Hindlimb muscle (tissue), 1 donor: Measurements from ENCODE around the gene DPP6. TPM values are rescaled to one million over a fixed set of nuclear protein-coding genes. Genes with fewer than 3 reads are reported as not detected.

Experiments used
- DNase-seq: peaks from one replicate; pipeline ENCODE4 v3.0.0-alpha.2; 2013
- polyA plus RNA-seq: library from polyadenylated mRNA; unstranded; fragments of 120-200 nt; gene quantifications from one replicate; pipeline ENCODE4 v1.2.1, GENCODE V29; 2013; ENCODE audit not compliant: insufficient read length

The DPP6 gene
- polyA plus RNA-seq, 1 donor, result 2.0 TPM

DNA sequence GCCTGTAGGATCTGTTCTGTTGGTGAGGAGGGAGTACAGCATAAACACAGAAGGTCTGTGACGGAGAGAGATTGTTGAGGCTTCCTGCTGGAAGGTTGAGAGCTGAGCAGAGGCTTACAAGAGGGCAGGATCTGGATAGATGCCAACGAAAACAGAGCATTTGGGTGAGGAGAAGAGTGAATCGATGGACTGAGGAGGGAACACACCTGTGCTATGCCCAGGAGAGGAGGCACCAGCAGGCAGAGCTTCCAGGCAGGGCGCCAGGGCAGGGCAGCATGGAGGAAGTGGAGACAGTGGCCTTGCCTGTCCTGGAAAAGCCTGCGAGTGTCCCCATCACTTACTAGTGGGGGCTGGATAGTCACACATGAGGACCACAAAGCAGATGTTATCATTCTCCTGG is 667.8 kb downstream of the DPP6 start:
- no peak for DNase-seq

DNA sequence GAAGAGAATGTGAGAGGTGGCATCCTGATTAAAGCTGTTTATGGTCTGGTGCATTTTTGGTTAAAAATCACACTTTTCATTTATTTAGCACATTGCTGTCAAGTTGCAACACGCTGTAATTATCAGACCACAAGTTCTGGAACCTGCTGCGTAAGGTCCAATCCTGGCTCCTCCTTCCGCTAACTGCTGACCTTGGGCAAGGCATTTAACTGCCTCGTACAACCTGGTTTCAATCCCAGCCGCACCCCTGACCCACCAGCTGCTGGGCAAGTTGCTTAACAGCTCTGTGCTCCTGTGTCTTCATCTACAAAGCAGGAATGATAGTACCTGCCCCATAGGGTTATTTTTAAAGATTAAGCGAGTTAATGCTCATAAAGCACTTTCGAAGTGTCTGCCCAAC is 668.9 kb downstream of the DPP6 start:
- no peak for DNase-seq

DNA sequence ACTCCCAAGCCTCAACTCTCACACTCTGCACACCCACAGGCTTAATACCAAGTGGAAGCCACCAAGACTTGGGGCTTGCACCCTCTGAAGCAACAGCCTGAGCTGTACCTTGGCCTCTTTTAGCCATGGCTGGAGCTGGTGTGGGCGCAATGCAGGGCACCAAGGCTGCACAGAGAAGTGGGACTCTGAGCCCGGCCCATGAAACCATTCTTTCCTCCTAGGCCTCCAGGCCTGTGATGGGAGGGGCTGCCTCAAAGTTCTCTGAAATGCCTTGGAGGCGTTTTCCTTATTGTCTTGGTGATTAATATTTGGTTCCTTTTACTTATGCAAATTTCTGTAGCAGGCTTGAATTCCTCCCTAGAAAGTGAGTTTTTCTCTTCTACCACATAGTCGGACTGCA is 674.2 kb downstream of the DPP6 start:
- no peak for DNase-seq

DNA sequence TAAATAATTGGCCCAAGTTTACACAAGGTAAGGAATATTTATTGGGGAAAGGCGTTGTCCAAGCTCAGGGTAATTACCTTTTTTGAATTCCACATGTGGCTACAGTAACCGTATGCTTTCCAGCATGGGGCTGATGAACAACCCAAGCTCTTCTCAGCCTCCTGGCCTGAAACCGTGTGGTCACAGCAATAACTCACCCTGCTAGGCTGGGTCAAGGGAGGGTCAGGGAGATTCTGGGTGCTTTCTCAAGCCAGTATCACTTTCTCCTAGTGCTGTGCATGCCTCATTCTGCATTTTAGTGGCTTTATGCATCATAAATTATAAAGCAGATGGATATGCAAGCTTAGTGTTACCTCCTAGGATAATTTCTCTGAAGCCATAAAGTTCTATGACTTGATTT is 676.9 kb downstream of the DPP6 start:
- no peak for DNase-seq

DNA sequence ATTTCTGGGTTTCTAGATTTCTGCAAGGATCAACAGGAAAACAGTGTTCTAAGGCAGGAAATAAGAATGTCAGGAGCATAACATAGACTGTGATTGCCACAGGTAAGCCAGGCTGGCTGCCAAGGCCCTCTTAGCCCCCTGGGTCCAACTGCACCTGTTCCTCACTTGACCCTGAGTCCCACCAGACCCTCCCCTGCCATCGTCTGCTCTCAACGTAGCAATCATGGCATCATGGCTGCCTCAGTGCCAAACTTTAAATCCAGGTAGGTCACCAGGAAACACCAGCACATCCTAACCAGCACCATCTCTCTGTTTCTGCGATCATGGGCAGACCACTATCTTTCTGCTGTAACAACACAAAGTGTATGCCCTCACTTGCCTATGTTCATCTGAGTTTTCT is 683.6 kb downstream of the DPP6 start:
- no peak for DNase-seq

DNA sequence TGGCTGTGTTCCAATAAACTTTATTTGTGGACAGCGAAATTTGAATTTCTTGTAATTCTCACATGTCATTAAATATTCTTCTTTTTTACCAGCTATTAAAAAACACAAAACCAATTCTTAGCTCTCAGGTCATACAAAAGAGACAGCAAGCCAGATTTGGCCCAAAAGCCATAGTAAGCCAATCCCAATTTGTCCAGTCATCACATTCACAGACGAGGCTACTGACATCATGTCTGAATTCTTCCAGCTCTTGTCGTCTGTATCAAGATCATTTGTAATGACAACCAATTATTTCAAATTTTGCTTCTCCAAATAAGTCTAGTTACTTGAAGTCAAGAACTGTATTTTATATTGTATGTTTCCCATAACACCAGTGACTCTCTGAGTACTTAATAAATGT is 684.2 kb downstream of the DPP6 start:
- no peak for DNase-seq

DNA sequence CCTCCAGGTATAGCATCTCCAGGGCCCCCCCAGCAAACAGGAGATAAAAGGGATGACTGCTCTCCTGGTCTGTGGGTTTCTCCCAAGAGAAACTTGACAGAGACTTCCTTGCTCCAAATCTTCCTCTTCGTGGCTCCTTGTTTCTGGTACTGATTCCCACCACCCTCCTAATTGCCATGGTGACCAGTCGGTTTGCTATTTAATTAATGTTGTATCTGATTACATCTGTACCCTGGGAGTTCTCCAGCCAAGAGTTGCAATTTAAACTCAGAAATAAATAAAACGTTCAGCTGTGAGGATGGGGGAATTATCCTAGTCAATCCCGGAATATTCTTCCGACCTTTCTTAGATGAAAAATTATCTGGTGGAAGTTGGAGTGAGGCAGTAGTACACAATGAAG is 686.0 kb downstream of the DPP6 start:
- DNase-seq, result no peak

DNA sequence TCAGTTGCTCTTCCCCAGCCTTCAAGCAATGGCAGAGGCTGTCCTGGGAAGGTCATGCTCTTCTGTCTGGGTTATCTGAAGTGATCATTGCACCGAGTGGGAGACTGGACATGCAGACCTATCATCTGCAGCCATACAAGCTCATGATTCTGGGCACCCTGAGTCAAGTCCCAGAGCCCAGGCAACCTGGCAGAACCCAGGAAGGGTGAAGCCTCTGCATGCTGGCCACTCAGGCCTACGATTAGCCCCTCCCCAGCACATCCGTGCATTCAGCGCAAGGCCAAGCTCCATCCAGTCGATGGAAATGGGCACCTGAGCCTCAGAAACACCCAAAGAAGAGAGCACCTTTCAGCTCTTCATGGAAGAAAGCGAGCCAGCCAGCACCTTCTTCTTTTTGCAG is 688.9 kb downstream of the DPP6 start:
- no peak for DNase-seq

DNA sequence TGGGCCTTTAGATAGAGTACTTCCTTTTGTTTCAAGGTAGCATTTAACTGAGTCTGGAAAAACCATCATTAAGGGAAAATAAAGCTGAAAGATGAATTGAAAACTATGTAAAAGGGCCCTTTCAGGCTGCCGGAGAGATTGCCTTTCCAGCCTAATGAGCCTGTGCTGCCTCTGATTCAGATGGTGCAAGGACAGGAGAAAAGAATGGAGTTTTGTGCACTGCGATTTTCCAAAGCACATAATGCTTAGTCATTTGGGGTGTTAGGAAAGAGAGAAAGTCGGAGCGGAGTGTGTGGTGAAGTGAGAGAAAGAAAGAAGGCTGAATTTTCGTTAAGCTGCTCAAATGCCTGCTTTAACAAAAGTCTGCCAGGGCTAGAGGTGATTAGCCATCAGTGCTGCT is 691.0 kb downstream of the DPP6 start:
- no peak for DNase-seq

DNA sequence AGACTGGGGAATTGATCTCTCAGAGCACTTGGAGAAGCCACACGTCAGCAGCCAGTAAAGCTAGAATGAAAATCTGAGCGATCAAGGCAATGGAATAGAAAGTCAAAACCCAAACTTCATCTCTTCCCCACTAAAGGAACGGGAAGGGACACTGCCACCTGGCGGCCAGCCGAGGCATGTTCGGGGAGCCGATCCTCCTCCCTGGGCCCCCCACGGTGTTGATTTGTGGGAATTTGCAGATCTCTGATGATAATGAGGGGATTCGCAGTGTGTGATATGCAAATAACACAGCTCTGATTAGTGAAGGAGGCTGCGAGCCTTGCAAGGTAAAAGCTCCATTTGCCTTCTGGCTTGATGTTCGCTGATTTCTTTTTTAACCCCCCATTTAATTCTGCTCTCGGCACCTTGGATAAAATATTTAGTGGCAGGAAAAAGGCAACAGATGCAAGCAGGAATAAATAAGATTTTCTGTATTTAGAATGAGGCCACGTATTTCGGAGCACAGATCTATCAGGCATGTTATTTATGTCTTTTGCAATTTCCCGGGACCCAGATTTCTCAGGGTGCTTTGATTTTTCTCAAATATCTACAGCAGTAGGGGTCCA is 692.2 kb downstream of the DPP6 start:
- peak; percentile 13 for DNase-seq

DNA sequence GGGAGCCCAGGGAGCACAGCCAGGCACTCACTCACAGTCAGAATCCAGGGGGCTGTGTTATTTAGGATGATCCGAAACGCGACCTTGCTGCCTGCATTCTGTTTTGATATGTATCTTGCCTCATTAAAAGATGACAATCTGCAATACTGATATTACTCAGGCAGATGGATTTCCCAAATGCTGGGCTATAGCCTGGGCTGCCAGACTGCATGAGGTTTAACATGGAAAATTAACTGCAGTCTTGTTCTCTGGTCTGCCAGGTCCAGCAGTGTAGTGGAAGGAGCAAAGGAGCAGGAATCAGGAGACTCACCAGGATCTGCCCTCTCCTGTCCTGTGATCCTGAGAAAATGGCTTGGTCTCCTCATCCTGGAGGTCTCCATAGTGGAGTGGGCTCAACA is 692.7 kb downstream of the DPP6 start:
- peak; percentile 15 for DNase-seq

DNA sequence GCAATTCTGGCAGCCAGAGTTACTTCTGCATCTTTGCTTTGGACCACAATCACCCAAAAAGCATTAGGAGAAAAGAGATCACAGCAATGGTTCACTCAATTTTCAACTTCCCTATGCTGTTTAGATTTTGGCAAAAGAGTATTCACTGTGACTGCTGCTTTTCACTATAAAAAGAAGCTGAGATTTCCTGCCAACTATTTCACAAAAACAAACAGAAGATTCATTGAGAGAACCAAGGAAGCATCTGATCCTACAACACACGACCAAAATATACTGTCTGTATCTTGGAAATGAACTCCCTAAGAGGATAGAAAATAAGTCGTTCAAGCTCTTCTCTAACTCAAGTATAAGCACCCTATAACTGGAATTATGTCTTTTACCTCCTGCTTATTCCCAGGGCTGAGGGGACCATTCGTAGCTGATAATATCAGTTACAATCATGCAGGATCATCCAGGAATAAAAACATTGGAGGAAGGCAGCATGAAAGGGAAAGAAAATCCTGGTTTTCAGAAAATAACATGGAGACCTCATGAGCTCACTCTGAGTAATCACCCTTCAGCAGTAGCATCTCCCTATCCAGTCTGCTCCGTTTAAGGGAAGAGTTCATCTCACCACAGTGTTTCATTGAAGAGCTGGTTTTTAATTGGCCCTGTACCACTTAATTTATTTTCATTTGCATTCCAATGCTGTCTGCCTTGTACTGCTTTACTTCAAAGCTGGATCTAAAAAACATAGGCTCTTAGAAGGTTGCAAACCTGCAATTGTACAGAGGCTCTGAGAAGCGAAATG is 694.6 kb downstream of the DPP6 start:
- DNase-seq, result no peak

DNA sequence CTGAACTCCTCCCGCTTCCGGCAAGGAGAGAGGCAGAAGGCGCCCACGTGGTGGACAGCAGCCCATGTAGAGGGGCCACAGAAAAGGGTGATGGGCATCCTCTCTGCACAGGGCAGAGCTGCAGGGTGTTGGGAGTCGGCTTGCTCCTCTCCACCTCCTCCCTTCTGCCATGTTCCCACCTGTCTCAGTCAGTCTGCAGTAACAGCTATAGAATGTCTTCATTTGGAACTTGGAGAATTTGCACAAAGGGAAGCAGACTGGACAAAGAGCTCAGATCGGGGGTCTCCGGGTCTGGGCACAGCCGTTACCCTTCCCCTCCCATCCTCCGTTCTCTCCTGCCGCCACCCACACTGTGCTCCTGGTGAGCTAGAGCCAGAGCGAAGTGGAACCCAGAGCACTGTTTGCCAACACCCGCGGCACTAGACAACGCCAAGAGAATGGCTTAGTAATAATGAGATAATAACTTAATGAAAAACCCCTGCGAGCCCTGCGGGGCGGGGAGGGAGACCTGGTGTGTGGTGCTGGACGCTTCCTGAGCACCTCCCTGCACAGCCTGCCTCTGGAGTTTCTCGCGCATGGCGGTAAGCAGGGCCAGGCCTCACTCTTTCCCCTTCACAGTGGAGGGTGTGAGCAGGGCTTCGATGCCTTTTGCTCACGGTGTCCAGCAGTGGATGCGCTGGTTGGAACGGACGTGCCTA is 696.0 kb downstream of the DPP6 start:
- DNase-seq, result no peak

DNA sequence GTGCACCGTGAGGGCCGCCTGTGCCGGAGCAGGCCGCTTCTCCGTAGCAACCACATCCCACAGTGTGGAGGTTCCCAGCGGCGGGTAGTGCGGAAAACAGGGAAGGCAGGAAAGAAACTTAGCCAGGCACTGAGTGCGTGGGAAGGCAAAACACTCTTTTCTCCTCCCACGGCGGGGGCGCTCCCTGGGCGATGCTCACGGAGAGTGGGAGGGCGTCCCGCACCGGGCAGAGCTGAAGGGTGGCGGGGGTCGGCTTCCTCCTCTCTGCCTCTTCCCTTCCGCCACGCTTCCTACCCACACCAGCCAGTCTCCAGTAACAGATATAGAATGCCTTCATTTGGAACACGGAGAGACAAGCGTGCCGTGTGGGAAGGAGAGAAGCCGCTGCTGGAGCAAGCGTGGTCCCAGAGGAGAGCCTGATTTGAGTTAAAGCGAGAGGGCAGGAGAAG is 698.2 kb downstream of the DPP6 start:
- no peak for DNase-seq

DNA sequence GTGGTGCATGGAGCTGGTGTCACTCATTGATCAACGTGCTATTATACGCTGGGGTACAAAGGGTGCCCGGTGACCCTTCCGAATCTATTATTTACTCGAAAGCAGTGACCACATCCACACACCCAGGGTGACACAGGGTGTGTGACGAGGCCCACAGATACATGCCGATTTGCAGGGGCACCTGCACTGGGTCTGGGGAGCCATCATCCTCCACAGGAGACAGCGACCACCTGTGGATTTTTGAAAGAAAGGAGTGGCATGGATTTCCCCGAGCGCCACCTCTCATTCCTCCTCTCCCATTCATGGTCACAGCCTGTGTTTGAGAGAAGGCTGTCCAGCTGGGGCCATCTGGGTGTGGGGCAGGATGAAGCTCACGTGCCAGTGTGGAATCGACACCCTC is 701.0 kb downstream of the DPP6 start:
- DNase-seq, result no peak

DNA sequence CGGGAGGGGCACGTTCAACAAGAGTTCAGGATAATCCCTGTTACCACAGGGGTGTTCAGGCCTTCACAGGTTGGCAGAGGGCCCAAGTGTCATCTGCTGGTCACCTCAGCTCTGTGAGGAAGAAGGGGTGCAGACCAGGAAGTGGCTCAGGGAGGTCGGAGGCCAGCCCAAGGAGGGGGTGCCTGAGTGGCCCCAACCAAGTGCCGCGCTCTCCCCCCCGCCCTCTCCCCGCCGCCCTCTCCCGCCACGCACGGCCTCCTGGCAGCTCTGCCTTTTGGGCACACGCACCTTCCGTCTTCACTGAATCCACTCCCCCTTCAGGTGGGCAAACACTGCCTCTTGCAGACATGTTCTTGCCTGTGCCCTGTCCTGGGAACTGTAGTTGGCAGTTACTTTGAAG is 705.6 kb downstream of the DPP6 start:
- DNase-seq, result no peak

DNA sequence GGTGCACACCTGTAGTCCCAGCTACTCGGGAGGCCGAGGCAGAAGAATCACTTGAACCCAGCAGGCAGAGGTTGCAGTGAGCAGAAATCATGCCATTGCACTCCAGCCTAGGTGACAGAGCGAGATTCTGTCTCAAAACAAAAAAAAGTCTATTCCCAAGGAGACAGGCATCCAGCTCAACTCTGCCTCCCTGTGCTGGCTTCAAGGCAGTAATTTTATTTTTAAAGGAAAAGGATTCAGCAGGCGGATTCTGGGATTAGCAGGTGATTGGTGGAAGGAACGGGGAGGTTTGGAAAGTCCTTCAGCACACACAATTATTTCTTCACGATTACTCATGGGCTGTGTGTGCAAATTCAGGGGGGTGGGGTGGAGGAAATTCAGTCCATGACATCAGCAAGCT is 707.8 kb downstream of the DPP6 start:
- DNase-seq, result no peak

DNA sequence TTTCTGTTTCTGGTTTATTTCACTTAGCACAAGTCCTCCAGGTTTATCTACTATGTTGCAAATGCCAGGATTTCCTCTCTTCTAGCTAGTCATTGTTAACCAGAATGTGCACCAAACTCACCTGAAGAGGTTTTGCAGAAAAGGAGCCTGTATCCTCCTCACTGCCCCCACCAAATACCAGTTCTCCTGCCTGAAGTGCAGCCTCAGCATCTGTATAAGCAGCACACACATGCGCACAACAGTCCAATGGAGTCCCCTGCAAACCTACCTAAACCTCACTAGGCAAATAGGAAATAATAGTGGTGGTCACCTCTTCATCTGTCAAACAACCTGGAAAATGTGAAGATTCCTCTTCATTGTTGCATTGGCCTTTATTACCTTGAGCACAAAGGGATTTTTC is 712.9 kb downstream of the DPP6 start:
- no peak for DNase-seq

DNA sequence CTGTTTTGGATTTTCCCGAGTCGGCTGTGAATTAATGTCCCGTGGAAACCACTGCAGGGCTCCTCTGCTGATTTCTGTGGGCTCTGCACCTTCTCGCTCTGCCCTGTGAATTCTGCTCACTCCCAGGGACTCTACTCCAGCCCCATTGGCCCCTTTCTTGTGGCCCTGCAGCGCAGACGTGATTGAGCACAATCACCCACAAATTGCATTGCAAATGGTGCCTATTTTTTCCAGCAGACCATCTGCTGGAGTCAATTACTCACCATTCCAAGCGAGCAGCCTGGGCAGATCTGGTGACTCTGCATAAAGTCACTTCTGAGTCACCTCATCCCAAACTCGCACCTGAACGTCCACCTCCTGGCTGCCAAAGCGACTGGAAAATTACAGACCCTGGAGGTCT is 714.9 kb downstream of the DPP6 start:
- no peak for DNase-seq

DNA sequence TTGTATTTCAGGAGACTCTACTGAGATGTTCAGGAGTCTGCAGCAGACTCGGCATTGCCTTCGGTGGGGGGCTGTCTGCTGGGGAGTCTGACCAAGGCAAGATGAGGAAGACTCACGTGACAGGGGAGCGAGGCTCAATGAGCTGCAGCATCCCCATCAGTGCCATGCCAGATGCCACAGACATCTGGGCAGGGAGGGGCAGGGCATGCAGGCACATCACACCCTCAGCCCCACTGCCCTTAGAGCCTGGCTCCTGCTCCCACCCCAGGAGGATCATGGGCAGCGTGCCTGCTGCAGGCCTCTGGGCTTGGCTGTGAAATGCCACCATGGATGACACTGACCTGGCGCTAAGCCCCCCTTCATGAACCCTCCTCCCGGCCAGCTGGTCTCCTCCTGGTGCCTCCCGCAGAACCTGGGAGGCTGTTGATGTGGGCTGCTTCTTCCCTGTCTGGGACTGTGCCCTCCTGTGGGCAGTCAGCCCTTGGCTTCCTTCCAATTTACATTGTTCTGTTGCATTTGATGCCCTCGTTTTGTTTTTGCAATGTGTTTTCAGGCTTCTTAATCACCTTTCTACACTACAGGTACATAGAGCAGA is 715.7 kb downstream of the DPP6 start:
- no peak for DNase-seq

DNA sequence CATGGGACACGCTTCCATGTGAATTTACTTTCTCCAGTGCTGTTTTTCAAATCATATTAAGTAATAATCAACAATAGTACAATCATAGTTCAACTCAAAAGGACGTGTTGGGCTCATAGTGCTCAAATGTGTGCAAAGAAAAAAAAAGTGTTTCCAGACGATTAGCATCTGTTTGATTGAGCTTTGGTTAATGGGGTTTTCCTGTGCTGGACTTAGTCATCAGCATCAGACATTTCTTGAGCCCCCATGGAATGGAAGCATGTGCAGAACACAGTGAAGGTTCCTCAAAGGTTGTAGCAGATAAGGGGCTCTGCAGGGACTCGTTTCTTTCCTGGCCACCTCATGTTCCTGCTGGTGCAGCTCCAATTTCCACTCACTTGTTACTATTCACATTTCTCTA is 716.8 kb downstream of the DPP6 start:
- DNase-seq, result no peak

DNA sequence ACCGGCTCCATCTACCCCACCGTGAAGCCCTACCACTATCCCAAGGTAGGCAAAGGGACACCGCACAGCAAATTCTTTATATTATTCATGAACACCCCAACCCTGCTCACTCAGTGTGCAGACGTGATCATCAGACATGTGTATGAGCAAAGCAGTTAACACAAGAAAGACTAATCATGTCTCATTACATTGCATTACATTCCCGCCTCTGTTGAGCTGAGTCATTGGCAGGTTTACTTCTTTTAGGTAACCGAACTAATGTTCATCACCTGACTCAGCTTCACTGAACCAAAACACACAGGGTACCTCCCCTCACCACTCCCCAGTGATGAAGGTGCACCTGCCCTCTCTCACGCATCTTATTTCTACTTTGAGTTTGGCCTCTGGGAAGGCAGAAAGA is 717.3 kb downstream of the DPP6 start:
- no peak for DNase-seq

DNA sequence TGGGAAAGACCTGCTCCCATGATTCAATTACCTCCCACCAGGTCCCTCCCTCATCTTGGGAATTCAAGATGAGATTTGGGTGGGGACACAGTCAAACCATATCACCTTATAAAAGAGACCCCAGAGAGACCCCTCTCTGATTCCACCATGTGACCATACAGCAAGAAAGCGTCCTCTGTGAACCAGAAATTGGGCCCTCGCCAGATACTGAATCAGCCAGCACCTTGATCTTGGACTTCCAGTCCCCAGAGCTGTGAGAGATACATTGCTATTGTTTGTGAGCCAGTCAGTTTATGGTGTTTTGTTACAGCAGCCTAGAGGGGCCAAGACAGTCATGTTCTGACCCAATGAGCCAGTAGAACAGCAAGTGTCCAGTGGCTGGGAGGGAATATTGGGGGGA is 718.2 kb downstream of the DPP6 start:
- DNase-seq, result no peak

DNA sequence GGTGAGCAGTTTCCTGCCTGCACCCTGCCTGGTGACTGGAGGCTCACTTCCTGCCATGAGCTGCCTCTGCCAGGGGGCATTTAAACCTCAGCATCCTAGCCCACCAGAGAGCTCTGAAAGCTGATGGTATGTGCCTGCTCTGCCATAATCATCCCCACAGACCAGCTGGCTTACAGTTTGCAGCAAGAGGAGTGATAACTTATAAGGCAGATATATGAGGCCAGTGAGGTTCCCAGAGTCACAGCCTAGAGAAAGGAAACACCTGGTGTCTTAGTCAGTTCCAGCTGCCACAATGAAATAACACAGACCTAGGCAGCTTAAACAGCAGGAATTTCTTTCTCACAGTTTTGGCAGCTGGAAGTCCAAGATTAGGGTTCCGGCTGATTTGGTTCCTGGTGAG is 718.8 kb downstream of the DPP6 start:
- DNase-seq, result no peak
